Cerebellar cortex (tissue), 1 donor: ENCODE results near the gene PBX1.

Source experiments
- DNase-seq: peaks from one replicate; pipeline ENCODE4 v3.0.0-alpha.2; 2015; ENCODE audit warnings: low spot score

Gene PBX1

DNA sequence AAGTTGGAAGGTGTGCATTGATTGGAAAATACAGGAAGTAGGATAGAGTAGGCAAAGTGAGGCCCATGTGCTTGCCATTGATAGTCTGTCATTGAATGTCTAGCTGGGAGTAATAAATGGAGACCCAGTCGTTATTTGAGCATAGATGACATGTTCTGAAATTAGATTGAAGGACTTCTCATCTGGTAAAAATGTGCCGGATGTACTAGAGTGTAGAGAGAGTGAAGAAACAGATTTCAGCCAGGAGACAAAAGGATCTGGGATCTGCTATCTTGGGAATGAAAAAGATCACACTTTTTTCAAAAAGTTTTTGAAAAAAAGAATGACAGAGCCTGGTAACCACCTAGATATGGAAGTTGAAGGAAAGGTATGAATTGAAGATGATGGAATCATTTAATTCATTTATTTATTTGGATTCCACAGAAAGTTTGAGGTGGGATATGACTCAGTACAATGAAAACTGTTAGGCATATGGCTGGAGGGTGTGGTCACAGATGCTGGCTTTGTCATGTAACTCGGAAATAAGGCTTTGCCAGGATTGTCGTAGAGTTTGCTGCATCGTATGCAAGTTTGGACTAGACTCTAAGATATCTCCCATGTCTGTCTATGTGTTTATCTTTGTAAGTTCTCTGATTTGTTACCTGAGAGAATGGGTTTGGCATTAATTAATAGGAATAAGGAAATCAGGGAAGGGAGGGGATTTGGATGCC, 137.1 kb downstream of the PBX1 start:
- DNase-seq = no peak

DNA sequence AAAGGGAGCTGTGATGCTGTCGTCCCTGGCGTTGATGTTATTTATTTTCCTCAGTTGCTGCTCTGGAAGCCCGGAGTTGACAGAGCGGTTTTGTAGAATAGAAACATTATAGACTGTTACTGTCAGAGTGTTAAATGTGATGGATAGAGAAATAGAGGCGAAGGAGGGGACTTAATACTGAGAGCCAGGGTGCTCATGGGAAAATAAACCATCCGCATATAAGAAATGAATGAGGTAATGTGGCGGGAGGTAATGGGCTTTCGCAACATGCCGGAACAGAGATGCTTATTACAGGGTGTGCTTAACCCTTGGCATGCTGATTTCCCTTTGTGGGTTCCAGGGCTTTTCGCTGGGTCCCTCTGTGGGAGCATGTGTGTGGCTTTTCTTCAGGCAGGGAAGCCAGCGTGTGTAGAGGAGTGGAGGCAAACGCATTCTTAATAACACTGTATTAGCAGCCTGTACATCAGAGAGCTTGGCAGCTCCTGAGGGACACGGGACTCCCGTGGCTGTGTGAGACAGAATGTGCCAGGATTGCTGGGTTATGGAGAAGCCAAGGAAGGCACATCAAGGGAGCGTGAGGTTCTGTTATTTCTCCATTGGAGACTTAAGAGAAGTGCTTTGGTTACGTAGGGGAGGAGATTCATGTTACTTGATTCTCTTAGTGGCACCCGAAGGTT, 141.0 kb downstream of the PBX1 start:
- peak; percentile 81 for DNase-seq

DNA sequence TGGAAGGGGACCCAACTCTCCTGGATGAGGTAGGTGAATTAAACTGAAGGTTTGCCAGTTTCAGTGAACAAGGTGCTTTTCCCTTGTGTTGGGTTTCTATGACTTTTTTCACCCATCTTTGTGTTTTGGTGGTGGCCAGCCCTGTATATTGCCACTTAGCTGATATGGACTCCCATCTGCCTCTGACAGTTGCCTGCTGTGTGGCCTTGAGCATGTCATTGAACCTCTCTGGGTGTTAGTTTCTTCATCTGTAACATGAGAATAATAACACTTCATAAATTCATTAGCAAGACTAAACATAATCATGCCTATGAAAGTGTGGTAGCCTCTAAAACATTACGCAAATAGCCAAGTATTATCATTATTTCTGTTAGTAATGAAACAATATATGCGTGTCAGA, 141.7 kb downstream of the PBX1 start:
- no peak for DNase-seq

DNA sequence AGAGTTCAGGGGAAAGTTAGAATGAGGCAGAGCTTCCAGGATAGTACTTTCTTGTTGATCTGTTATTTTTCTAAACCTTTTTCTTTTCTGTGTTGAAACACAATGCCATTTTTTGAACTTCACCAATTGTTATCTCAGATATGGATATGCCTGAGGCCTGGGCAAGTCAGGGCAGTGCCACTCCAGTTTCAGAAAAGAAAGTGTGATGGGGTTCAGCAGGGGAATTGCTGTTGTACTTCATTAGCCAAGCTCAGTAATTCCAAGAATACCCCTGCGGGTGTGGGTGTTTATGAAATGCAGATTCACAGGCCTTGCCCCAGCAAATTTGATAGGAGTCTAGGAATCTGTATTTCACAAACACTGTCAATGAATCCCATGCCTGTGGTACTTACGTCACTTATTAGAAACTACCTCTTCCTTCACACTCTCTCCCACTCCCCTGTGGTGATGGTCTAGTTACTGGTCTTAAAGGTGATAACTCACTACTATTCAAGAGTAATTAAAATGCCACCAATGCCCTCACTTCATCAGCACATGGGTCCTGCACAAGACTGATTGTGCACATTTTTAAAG, 142.3 kb downstream of the PBX1 start:
- DNase-seq = no peak

DNA sequence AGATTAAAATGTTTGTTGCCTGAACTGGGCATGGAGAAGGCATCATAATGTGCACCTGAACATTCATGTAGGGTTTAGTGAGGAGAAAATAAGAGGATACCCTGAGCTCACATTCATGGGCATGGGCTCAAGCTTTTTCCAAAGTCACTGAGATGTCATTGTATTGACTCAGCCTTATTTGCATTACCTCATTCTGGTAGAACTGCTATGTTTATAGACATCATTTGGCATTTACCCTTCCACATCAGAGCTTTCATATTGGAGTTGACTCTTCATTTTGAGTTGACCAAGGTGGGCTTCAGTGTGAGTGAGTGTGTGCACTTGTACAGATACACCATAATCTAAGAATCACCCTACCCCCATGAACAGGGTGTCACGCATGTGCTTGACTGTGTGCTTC, 143.2 kb downstream of the PBX1 start:
- DNase-seq = no peak

DNA sequence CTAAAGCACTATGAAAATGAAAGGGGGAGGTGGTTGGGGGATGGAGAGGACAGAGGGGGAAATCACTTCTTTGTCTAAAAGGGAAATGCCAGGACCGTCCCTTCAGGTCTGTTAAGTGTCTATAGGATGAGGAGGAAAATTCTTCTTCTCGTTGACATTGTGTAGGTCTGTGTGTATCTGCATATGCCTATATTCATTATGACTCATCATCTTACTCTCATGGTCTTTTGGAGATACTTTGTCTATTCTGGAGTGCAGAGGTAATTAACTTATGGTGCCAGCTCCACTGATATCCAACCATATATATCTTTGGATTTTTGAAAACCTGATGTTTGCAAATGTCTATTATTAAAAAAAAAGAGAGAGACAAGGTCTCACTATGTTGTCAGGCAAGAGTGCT, 143.7 kb downstream of the PBX1 start:
- DNase-seq = no peak

DNA sequence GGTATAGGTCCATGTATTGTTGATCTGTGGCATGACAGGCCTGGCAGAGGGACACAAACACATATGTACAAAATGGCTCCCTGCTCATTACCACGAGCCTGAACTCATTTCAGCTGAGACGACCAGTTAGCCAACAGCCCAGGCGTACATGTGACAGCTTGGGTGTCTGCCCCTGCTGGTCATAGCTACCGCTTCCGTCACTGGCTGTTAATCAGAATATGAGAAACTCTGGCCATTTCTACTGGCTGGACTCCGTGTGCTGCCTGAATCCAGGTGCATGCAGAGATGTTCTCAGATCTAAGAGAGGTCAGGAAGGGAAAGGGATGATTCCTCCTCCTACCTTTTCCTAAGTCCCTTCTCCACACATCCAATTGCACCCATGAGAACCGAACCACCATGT, 144.5 kb downstream of the PBX1 start:
- peak; percentile 84 for DNase-seq

DNA sequence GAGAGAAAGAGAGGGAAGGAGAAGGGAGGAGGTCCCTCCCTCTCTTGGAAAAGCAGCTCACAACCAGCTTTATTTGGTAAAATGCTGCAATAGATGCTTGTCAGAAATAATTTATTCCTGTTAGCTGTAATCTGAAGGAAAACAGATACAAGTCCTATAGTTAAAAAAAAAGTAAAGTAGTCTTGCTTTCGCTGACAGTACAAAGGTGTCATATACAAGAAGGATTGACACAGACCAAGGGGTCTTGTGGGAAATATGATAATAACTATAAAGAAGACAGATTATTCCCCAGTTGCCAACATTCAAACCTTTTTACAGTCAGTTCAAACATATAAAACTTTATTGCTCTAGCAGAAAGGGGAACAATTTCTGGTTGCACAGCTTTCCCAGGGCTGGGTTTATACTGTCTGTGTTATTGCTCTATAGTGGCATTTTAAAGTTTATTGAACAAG, 145.0 kb downstream of the PBX1 start:
- no peak for DNase-seq

DNA sequence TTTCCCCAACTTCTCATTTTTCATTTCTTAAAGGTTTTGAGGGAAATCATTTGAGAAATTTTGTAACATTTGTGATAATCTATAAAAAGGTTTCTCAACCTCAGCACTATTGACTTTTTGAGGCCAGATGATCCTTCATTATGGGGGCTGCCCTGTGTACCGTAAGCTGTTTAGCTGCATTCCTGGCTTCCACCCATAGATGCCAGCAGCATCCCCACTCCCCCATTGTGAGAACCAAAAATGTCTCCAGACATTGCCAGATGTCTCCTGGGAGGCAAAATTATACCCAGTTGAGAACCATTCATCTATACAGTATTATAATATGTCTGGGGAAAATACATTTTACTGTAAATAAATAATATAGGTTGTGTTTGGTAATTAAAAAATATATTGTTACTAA, 146.0 kb downstream of the PBX1 start:
- DNase-seq = no peak

DNA sequence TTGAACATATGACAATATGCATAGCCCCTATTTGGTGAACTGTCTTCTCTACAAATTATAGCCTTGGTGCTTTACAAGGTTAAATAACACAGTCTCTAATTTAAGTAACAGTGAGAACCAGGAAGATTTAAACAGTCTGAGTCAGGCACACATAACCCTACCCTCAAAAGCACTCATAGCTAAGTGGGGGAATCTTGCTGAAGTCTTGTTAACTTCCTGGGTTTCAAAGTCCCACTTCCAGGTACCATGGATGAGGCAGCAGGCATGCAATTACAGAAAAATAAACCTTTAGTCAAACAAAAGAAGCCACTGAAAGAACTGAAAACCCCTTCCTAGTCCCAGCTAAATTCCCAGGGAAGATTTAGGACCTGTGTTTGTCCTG, 147.6 kb downstream of the PBX1 start:
- no peak for DNase-seq

DNA sequence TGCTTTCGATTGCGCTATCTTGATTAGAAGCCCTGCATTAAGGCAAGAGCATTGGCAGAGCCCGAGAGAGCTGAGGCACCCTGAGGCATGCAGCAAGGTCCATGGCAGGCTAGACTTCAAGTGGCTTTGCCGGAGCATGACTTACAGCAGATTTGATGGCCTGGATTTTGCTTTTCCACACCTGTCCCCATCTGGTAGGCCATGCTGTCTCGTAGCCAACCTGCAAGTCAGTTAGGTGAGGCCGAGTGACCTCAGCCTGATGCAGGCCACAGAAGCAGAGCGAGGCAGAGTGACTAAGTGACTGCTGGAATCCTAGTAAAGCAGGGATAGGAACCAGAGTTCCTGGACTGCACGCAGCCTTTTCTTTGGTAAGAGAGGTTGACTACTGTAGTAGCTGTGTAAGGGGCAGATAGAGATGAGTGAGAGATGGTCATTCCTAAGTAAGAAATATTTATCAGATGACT, 148.9 kb downstream of the PBX1 start:
- DNase-seq = no peak

DNA sequence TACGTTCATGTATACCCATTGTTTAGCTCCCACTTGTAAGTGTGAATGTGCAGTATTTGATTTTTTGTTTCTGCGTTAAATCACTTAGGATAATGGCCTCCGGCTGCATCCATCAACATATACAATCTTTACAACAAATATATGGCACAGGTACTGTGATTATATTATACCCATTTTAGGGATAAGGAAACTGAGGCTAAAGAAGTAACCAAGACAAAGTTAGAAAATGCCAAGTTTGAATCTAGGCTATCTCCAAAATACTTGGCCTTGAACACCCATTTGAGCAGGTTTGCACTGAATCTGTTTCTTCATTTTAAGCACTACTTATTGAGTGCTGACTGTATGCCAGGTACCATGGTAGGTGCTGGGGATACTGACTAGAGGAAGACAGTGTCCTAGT, 149.6 kb downstream of the PBX1 start:
- DNase-seq = no peak

DNA sequence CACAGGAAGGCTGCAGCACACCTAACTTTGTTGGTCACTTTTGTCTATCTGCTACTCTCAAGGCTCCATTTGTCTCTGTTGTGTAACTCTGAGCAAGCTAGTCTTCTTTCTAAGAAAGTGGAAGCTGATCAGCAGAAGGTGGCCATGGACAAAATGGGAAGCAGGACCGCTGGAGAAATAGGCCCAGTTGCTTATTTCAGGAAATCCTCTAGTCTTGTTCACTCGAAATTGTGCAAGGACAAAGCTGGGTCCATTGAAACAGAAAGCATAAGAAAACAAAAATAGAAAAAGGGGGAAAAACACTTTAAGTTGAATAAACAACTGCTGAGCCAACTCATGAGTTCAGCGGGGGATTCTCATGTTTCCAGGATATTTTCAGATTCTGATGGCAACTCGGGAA, 150.1 kb downstream of the PBX1 start:
- no peak for DNase-seq

DNA sequence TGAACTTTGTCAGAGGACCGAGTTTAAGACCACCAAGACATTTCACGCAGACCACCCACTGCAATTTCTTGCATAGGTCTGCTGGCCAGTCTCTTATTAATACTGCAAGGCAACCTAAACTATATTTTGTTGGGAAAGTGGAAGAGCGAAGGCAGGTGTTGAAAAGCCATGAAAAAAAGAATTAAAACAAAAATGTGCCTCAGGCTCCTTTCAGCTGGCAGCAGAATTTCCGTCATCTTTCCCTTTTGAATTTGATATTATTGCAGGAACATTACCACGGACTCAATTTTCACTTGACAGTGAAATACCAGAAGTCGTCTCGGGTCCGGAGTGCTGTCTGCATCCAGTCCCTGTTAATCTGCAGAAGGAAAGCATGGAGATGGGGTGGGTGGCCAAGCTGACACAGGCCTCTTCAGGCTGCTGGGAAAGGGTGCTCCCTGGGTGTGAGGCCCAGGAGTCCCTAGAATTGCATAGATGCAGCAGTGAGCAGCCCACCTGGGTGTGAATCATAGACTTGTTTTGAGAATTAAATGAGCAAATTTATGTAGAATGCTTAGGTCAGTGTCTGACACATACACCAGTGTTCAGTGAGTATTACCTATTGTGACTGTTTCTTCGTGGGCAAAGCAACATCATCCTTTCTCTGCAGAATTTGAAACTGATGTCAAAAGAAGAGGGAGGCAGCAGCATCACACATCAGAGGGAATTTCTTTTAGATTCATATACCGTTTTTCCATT, 150.7 kb downstream of the PBX1 start:
- no peak for DNase-seq

DNA sequence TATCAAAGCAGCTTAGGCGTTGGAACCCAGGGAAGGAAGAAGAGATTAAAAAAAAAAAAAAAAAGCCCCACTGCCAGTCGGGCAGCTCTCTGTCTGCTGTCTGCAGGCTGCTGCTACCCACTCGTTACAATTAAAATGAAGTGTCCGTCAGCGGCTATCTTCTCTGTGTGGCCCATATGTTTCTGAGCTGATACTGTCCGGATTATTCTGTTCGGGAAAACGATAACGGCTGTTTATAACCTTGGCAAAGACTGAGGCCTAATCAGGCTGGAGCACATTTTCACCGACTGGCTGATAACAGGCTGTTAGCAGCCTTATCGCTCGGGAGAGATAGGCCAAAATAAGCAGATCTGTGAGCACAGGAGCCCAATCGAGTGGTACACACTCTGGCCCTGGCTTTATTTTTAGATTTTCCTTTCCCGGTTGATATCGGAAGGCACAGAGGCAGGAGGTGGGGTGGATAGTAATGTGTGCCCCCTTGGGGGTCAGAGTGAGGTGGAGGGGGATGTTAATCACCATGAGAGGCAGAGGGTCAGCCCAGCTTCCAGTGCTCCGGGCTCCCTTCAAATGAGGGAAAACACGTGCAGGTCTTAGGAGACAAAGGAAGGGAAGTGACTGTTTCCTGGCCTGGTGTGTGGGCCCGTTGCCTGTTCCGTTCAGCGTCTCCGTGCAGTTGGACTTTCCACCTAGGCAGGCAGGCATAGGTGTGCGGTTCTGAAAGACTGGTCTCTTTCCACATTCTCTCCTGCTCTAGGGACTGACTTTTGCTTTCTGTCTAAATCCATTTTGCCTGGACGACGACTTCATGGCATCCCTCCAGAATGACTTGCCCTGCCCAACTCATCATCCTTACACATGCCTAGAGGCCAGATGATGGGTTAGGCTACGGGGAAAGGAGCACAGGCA, 153.4 kb downstream of the PBX1 start:
- DNase-seq = peak; percentile 64

DNA sequence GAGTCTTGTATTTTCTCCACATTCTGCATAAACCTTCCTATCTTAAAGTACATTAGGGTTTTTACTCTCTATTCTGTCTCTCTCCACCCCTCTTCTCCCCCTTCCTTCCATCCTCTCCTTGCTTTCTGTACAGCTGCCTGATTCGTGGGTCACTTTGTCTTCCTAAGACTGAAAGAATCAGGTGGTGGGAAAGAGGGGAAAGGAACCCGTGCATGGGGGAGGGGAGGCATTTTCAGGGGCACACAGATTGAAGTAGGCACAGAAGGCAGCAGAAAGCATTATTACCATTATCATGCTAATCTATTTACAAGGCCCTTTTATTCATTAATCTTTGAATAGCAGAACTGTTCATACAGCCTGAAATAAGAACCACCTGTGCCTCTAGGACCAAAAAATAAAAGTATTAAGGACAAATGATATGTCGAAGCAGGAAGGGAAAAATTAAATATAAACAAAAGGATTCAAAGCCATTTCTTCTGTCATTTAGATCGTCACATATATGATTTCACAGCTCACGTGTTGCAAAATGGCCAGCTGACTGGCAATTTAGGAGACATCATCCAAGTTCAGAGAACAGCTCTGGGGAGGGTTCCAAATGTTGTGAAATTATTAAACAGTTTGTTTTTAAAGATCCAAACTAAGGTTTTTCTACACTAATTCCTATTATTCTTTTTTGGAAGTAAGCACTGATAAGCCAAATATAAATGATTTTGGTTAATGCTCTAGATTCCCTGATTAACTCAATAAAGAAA, 154.6 kb downstream of the PBX1 start:
- DNase-seq = no peak

DNA sequence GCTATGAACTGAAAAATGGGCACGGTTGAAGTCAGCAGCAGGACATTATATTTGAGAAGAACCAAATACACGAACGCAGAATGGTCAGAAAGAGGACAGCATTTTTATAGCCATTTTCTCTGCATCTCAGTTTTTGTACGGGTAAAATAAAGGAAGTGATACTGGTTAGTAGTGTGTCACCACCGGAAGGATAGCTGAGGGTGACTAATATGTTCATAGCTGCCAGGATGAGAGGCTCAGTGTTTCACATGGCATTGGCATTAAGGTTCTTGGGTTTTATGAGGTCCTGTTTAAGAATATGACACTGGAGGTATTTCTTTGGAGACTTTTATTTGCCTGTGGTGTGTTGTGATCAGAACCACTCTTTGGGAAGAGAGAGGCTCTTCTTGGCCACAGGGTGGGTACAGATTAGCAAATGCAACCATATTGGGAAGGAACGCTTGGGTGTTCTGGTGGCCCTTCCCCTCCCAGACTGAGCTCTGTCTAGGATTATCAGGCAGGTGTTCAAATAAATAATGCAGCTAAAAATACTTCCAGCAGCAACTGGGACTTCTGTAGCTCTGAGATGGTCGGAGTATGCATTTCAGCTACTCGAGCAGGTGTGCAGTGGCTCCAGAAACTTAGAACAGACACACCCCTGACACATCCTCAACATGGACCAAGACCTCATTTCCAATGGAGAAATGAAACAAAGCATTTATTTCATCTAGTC, 158.2 kb downstream of the PBX1 start:
- no peak for DNase-seq

DNA sequence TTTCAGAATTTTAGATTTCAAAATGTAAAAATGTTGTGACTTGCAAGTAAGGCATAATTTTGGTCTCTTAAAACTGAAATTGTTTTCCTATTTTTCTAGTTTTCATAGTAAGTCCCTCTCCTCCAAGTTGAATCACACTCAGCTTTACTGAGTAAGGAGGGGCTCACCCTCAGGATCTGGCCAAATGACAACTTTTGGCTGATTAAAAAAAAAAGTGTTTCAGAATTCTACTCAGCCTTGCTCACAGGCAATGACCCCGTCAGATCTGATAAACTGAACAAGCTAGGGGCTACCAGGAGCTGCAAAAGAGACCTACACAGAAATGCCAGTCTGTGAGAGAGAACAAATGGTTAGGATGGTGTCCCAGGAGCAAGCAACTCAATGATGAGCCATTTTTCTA, 159.8 kb downstream of the PBX1 start:
- DNase-seq = no peak

DNA sequence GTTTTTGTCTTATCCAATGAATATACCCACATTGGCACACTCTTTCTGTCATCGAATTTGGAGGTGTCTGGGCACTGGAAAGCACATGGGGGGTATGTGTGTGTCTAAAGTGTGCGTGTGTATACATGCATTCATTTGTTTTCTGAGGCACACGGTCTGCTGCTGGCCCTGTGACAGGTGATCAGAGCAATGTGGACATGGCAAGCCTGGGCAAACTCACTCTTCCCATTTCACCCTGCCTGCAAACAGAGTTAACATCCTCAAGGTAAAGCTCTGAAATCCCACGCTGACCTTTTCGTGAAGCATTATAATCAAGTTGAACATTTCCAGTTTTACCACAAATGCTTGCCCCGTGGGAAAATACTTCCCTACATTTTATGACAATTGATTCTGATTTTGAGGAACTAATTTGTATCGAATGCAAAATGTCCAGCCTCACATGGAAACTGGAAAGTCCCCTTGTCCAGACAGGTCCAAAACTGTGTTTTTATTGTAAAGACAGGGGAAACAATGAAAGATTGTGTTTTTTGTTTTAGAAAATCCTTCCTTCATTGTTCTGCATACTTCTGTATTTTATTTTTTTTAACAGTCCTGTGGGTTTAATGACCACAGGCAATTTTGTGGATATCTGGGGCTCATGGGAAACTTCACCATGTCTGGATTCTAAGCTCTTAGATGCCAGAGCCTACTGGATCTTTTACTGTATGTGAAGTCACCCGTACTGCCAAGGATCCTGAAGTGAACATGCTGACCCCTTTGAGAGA, 160.9 kb downstream of the PBX1 start:
- no peak for DNase-seq
